Measurements from ENCODE around the gene CASP8. TPM values are rescaled to one million over a fixed set of nuclear protein-coding genes. Genes with fewer than 3 reads are reported as not detected.

CASP8 gene
- polyA plus RNA-seq, 3 donors from 2014 or later: 20.2 to 116 (median 28.0) TPM

GRCh38 chr2:201266629-201267028, 6.3 kb downstream of the CASP8 start:
- DNase-seq: no peak
- peaks cover 92 to 97% of the 10 kb centered on the region in 2 donors for H3K4me1 Mint-ChIP-seq

GRCh38 chr2:201267278-201268030, 7.1 kb downstream of the CASP8 start:
- no peaks in the 10 kb centered on the region for H3K9me3 Mint-ChIP-seq
- H3K36me3 Mint-ChIP-seq: peaks cover 17 to 49% (median 32%) of the 10 kb centered on the region in 3 donors
- peak overlapping the region; percentile 85 to 97 (median 94) for H3K27ac Mint-ChIP-seq
- peaks cover 3 to 9% (median 4%) of the 10 kb centered on the region in 3 donors for H3K27me3 Mint-ChIP-seq (ENCODE audit: low read depth in 3 of 3)
- DNase-seq: peak; percentile 71 to 79 (median 79)
- H3K4me3 Mint-ChIP-seq: peak overlapping the region; percentile 88 to 100 (median 93)
- H3K4me1 Mint-ChIP-seq: peaks cover 95 to 97% of the 10 kb centered on the region in 2 donors

More at GRCh38 chr2:201266629-201267028, 6.3 kb downstream of the CASP8 start:
- Mint-ChIP-seq H3K4me3 (peak overlapping the region; percentile 88 to 100 (median 93)), H3K27me3 (ENCODE audit: low read depth in 3 of 3) (peaks cover 4 to 11% (median 8%) of the 10 kb centered on the region in 3 donors), H3K9me3 (no peaks in the 10 kb centered on the region), H3K27ac (peak overlapping the region; percentile 85 to 97 (median 94)), H3K36me3 (peaks cover 14 to 43% (median 29%) of the 10 kb centered on the region in 3 donors)

GRCh38 chr2:201269764-201270163, 9.4 kb downstream of the CASP8 start:
- H3K36me3 Mint-ChIP-seq: peaks cover 17 to 64% (median 39%) of the 10 kb centered on the region in 3 donors
- H3K27me3 Mint-ChIP-seq (ENCODE audit: low read depth in 3 of 3): peaks cover 3 to 4% (median 4%) of the 10 kb centered on the region in 3 donors
- H3K4me1 Mint-ChIP-seq: peaks cover 94 to 96% of the 10 kb centered on the region in 2 donors
- peak overlapping the region; percentile 85 to 97 (median 92) for H3K27ac Mint-ChIP-seq
- DNase-seq: no peak
- no peaks in the 10 kb centered on the region for H3K9me3 Mint-ChIP-seq
- H3K4me3 Mint-ChIP-seq: peak overlapping the region in 2 of 5 donors; percentile 8 to 69

GRCh38 chr2:201270293-201271001, 10.1 kb downstream of the CASP8 start:
- Mint-ChIP-seq H3K9me3 (no peaks in the 10 kb centered on the region), H3K27me3 (ENCODE audit: low read depth in 3 of 3) (peaks cover 3 to 4% (median 4%) of the 10 kb centered on the region in 3 donors), H3K4me3 (peak overlapping the region in 4 of 5 donors; percentile 12 to 59 (median 37)), H3K36me3 (peaks cover 21 to 71% (median 46%) of the 10 kb centered on the region in 3 donors), H3K27ac (peak overlapping the region; percentile 85 to 97 (median 93)), H3K4me1 (peaks cover 91 to 96% of the 10 kb centered on the region in 2 donors)
- no peak for DNase-seq

GRCh38 chr2:201271917-201272316, 11.6 kb downstream of the CASP8 start:
- peak overlapping the region; percentile 85 to 97 (median 93) for H3K27ac Mint-ChIP-seq
- H3K36me3 Mint-ChIP-seq: peaks cover 23 to 83% (median 51%) of the 10 kb centered on the region in 3 donors
- peak overlapping the region in 3 of 5 donors; percentile 17 to 57 (median 28) for H3K4me3 Mint-ChIP-seq
- no peaks in the 10 kb centered on the region for H3K9me3 Mint-ChIP-seq
- H3K4me1 Mint-ChIP-seq: peaks cover 87 to 95% of the 10 kb centered on the region in 2 donors
- H3K27me3 Mint-ChIP-seq (ENCODE audit: low read depth in 3 of 3): peaks cover 0 to 4% (median 2%) of the 10 kb centered on the region in 3 donors
- no peak for DNase-seq

- DNase-seq: no peak
- Mint-ChIP-seq H3K36me3 (peaks cover 25 to 82% (median 54%) of the 10 kb centered on the region in 3 donors), H3K4me1 (peaks cover 77 to 83% of the 10 kb centered on the region in 2 donors), H3K27me3 (ENCODE audit: low read depth in 3 of 3) (peaks cover 0 to 3% (median 2%) of the 10 kb centered on the region in 3 donors), H3K9me3 (no peaks in the 10 kb centered on the region), H3K27ac (peak overlapping the region; percentile 85 to 97 (median 87)), H3K4me3 (peak overlapping the region in 3 of 5 donors; percentile 4 to 44 (median 39))
Observed at GRCh38 chr2:201273330-201273983, 13.1 kb downstream of the CASP8 start.

GRCh38 chr2:201275069-201275468, 14.7 kb downstream of the CASP8 start:
- DNase-seq: no peak
- H3K4me1 Mint-ChIP-seq: peaks cover 69 to 82% of the 10 kb centered on the region in 2 donors
- H3K27ac Mint-ChIP-seq: peak overlapping the region; percentile 67 to 97 (median 76)
- H3K9me3 Mint-ChIP-seq: no peaks in the 10 kb centered on the region
- H3K27me3 Mint-ChIP-seq (ENCODE audit: low read depth in 3 of 3): peaks cover 0 to 1% (median 0%) of the 10 kb centered on the region in 3 donors
- peaks cover 23 to 79% (median 58%) of the 10 kb centered on the region in 3 donors for H3K36me3 Mint-ChIP-seq
- no peak overlapping the region for H3K4me3 Mint-ChIP-seq

DNA sequence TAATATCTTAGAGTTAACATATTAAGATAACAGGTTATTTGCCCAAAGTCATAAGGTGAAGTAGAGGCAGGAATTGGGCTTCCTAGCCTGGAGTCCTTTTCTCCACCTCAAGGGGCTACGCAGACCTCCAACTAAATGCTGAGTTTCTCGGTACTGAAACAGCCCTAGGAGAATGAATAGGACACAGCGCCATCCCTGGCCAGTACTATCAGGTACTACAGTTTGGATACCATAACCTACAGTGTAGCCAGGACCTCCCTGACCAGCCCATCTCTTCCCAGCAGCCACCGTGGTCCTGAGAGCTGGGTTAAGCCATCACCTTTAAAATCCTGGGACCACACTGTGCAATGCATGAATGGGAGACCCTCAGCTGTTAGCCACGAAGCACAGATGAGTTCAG, 15.7 kb downstream of the CASP8 start:
- H3K27me3 Mint-ChIP-seq (ENCODE audit: low read depth in 3 of 3): peaks cover 0 to 4% (median 0%) of the 10 kb centered on the region in 3 donors
- H3K27ac Mint-ChIP-seq: peak overlapping the region; percentile 60 to 97 (median 75)
- no peak overlapping the region for H3K4me3 Mint-ChIP-seq
- H3K4me1 Mint-ChIP-seq: peaks cover 65 to 82% of the 10 kb centered on the region in 2 donors
- no peak for DNase-seq
- peaks cover 28 to 79% (median 60%) of the 10 kb centered on the region in 3 donors for H3K36me3 Mint-ChIP-seq
- no peaks in the 10 kb centered on the region for H3K9me3 Mint-ChIP-seq

GRCh38 chr2:201276511-201276910, 16.2 kb downstream of the CASP8 start:
- Mint-ChIP-seq H3K4me3 (no peak overlapping the region), H3K27me3 (ENCODE audit: low read depth in 3 of 3) (peaks cover 0 to 4% (median 0%) of the 10 kb centered on the region in 3 donors), H3K9me3 (no peaks in the 10 kb centered on the region), H3K36me3 (peaks cover 28 to 73% (median 61%) of the 10 kb centered on the region in 3 donors), H3K27ac (peak overlapping the region; percentile 60 to 97 (median 75)), H3K4me1 (peaks cover 61 to 81% of the 10 kb centered on the region in 2 donors)
- DNase-seq: no peak

DNA sequence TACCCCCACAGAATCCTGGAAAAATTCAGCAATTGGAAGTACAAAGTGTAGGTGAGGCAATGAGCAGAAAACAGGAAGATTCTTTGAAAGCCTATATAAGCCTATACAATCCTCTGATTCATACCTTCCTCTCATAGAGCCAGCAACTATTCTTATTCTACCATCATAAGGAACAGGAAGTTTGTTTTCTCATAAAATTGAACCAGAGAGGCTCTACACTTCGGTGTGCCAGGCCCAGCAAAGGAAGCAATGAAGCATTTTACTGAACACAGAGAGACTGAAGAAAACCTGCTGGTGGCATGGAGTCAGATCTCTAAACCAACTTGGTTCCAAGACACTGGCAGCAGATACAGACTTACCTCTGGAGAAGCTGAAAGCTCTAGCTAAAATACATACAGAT, 18.7 kb downstream of the CASP8 start:
- Mint-ChIP-seq H3K4me3 (no peak overlapping the region), H3K27ac (peak overlapping the region; percentile 56 to 91 (median 66)), H3K9me3 (no peaks in the 10 kb centered on the region), H3K4me1 (peaks cover 37 to 56% of the 10 kb centered on the region in 2 donors), H3K27me3 (ENCODE audit: low read depth in 3 of 3) (peaks cover 0 to 4% (median 0%) of the 10 kb centered on the region in 3 donors), H3K36me3 (peaks cover 24 to 53% (median 46%) of the 10 kb centered on the region in 3 donors)
- DNase-seq: no peak

- no peak overlapping the region for H3K4me3 Mint-ChIP-seq
- DNase-seq: no peak
- peaks cover 0 to 4% (median 0%) of the 10 kb centered on the region in 3 donors for H3K27me3 Mint-ChIP-seq (ENCODE audit: low read depth in 3 of 3)
- H3K4me1 Mint-ChIP-seq: peaks cover 35 to 51% of the 10 kb centered on the region in 2 donors
- peaks cover 27 to 49% (median 45%) of the 10 kb centered on the region in 3 donors for H3K36me3 Mint-ChIP-seq
- peak overlapping the region; percentile 57 to 93 (median 86) for H3K27ac Mint-ChIP-seq
- H3K9me3 Mint-ChIP-seq: no peaks in the 10 kb centered on the region
Observed at GRCh38 chr2:201280191-201281040, 20.1 kb downstream of the CASP8 start.

DNA sequence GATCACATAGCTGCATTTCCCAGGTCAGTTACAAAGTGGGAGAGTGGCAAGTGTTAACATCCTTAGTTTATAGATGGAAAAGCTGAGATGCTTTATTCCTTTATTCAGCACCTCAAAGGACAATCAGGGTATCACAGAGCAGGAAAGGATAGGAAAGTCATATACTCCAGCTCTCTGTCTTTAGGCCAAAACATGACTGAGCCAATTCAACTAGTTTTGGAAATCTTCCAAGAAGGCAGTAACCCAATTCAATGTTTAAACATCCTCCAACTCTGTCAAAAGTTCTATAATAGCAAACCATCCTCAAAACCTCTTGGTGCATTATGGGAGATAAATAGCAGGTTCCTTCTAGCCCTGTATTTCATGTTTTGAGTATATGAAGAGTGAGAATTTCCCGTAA, 25.2 kb downstream of the CASP8 start:
- DNase-seq: no peak
- Mint-ChIP-seq H3K27me3 (ENCODE audit: low read depth in 3 of 3) (peaks cover 0 to 4% (median under 1%) of the 10 kb centered on the region in 3 donors), H3K4me1 (peaks cover 24 to 65% of the 10 kb centered on the region in 2 donors), H3K9me3 (no peaks in the 10 kb centered on the region), H3K27ac (peak overlapping the region; percentile 43 to 73 (median 66)), H3K36me3 (peaks cover 52 to 56% (median 53%) of the 10 kb centered on the region in 3 donors), H3K4me3 (no peak overlapping the region)
